HL-60 (cell line): Measurements from ENCODE around the gene NFE2L3.

ENCODE experiments used
- TF ChIP-seq, protein P1 (sequence below): IDR thresholded peaks from one replicate; pipeline ENCODE4 v1.5.1; 2011; ENCODE audit warnings: low read length, control low read depth, inconsistent platforms; ENCODE audit not compliant: insufficient read depth
- TF ChIP-seq, protein P2 (sequence below): IDR thresholded peaks from 2 replicates; pipeline ENCODE4 v1.6.1; 2012; ENCODE audit warnings: low read depth; ENCODE audit not compliant: insufficient replicate concordance

DNA sequence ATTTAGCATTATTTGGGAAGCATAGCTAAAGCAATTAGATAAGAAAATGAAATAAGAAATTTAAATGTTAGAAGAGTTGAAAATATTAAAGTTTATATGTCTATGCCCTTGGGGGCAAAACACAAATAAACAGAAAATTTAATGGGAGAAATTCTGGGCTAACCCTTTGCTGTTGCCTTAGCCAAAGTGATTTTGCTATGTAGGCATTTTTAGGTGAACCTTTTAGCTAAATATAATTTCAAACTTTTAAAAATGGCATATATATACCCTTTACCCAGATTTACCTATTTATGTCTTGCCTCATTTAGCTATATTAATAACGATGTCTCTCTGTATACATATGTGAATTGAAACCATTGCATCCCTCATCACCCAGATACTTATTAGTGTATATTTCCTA lies 20.1 kb downstream of the NFE2L3 start:
- TF ChIP-seq, protein P1, sequence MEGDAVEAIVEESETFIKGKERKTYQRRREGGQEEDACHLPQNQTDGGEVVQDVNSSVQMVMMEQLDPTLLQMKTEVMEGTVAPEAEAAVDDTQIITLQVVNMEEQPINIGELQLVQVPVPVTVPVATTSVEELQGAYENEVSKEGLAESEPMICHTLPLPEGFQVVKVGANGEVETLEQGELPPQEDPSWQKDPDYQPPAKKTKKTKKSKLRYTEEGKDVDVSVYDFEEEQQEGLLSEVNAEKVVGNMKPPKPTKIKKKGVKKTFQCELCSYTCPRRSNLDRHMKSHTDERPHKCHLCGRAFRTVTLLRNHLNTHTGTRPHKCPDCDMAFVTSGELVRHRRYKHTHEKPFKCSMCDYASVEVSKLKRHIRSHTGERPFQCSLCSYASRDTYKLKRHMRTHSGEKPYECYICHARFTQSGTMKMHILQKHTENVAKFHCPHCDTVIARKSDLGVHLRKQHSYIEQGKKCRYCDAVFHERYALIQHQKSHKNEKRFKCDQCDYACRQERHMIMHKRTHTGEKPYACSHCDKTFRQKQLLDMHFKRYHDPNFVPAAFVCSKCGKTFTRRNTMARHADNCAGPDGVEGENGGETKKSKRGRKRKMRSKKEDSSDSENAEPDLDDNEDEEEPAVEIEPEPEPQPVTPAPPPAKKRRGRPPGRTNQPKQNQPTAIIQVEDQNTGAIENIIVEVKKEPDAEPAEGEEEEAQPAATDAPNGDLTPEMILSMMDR: no peak
- TF ChIP-seq, protein P2, sequence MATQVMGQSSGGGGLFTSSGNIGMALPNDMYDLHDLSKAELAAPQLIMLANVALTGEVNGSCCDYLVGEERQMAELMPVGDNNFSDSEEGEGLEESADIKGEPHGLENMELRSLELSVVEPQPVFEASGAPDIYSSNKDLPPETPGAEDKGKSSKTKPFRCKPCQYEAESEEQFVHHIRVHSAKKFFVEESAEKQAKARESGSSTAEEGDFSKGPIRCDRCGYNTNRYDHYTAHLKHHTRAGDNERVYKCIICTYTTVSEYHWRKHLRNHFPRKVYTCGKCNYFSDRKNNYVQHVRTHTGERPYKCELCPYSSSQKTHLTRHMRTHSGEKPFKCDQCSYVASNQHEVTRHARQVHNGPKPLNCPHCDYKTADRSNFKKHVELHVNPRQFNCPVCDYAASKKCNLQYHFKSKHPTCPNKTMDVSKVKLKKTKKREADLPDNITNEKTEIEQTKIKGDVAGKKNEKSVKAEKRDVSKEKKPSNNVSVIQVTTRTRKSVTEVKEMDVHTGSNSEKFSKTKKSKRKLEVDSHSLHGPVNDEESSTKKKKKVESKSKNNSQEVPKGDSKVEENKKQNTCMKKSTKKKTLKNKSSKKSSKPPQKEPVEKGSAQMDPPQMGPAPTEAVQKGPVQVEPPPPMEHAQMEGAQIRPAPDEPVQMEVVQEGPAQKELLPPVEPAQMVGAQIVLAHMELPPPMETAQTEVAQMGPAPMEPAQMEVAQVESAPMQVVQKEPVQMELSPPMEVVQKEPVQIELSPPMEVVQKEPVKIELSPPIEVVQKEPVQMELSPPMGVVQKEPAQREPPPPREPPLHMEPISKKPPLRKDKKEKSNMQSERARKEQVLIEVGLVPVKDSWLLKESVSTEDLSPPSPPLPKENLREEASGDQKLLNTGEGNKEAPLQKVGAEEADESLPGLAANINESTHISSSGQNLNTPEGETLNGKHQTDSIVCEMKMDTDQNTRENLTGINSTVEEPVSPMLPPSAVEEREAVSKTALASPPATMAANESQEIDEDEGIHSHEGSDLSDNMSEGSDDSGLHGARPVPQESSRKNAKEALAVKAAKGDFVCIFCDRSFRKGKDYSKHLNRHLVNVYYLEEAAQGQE: no peak
